PC-3 (cell line): Measurements from ENCODE around the gene RAB33A. TPM values are rescaled to one million over a fixed set of nuclear protein-coding genes. Genes with fewer than 3 reads are reported as not detected.

Source experiments
- ATAC-seq: fragments of 200-7000 bp; cut with Tn5 transposase; 2 replicates; pipeline ENCODE4 v1.9.1; 2020; ENCODE audit warnings: mild to moderate bottlenecking, moderate library complexity
- BruUV-seq: library from RNA; stranded (reverse); fragments of 400-500 nt; replicated peaks from 2 replicates; lab custom pipeline; 2021; lab: Mats Ljungman, UMichigan
- CTCF ChIA-PET: fragments of 300-600 bp; sonication (Branson Sonifier 250); formaldehyde crosslinking; loops from one replicate; lab custom pipeline; 2022; ENCODE audit warnings: antibody characterized with exemption; lab: Charles Lee
- POLR2A ChIA-PET: fragments of 300-600 bp; sonication (Branson Sonifier 250); formaldehyde crosslinking; loops from one replicate; lab custom pipeline; 2022; ENCODE audit warnings: antibody characterized with exemption; ENCODE audit not compliant: unreplicated experiment; lab: Charles Lee
- DNase-seq: peaks from one replicate; pipeline ENCODE4 v3.0.0-alpha.2; 2015
- H2AFZ ChIP-seq: fragments of 300-600 bp; sonication (generic); 2 replicates; pipeline ENCODE4 v1.6.0; 2016; ENCODE audit warnings: antibody characterized with exemption, low read length
- H3F3A ChIP-seq: fragments of 300-600 bp; sonication (generic); one replicate; pipeline ENCODE4 v1.6.0; 2017; ENCODE audit warnings: antibody characterized with exemption, low read length, control low read depth, mild to moderate bottlenecking; ENCODE audit not compliant: unreplicated experiment
- H3K27ac ChIP-seq: fragments of 300-600 bp; sonication (generic); 2 replicates; pipeline ENCODE4 v1.5.1; 2016; ENCODE audit warnings: mild to moderate bottlenecking, low read length
- H3K27me3 ChIP-seq: fragments of 300-600 bp; sonication (generic); 2 replicates; pipeline ENCODE4 v1.6.1; 2016; ENCODE audit warnings: low read length, mixed read lengths
- H3K36me3 ChIP-seq: fragments of 300-600 bp; sonication (generic); 2 replicates; pipeline ENCODE4 v1.6.1; 2016; ENCODE audit warnings: low read depth, mixed run types, low read length, mixed read lengths
- H3K4me1 ChIP-seq: fragments of 300-600 bp; sonication (generic); 2 replicates; pipeline ENCODE4 v1.5.1; 2016; ENCODE audit warnings: low read length; ENCODE audit not compliant: insufficient read depth
- H3K4me2 ChIP-seq: fragments of 300-600 bp; sonication (generic); 2 replicates; pipeline ENCODE4 v1.6.0; 2016; ENCODE audit warnings: low read length
- H3K4me3 ChIP-seq: fragments of 300-600 bp; sonication (generic); 2 replicates; pipeline ENCODE4 v1.5.1; 2016; ENCODE audit warnings: mild to moderate bottlenecking, low read length, mixed read lengths
- H3K79me2 ChIP-seq: fragments of 300-600 bp; sonication (generic); 2 replicates; pipeline ENCODE4 v1.6.1; 2017; ENCODE audit warnings: low read length, mixed read lengths
- H3K9ac ChIP-seq: fragments of 300-600 bp; sonication (generic); 2 replicates; pipeline ENCODE4 v1.6.0; 2016; ENCODE audit warnings: mild to moderate bottlenecking, low read length
- H3K9me2 ChIP-seq: fragments of 300-600 bp; sonication (generic); replicated peaks from 2 replicates; pipeline ENCODE4 v1.6.1; 2016; ENCODE audit warnings: mixed run types, low read length, mixed read lengths
- H3K9me3 ChIP-seq: fragments of 300-600 bp; sonication (generic); 2 replicates; pipeline ENCODE4 v1.6.1; 2016; ENCODE audit warnings: low read length, mixed read lengths
- H4K20me1 ChIP-seq: fragments of 300-600 bp; sonication (generic); 2 replicates; pipeline ENCODE4 v1.6.1; 2016; ENCODE audit warnings: low read length, mixed read lengths
- CTCF ChIP-seq: fragments of 300-600 bp; sonication (generic); conservative IDR thresholded peaks from 2 replicates; pipeline ENCODE4 v1.5.1; 2017; ENCODE audit warnings: antibody characterized with exemption, low read depth, mild to moderate bottlenecking, low read length
- EZH2 ChIP-seq: fragments of 300-600 bp; sonication (generic); IDR thresholded peaks from one replicate; pipeline ENCODE4 v1.6.1; 2017; ENCODE audit warnings: antibody characterized with exemption, mild to moderate bottlenecking, low read length; ENCODE audit not compliant: unreplicated experiment
- EZH2phosphoT487 ChIP-seq: fragments of 300-600 bp; sonication (generic); IDR thresholded peaks from 2 replicates; pipeline ENCODE4 v1.6.1; 2018; ENCODE audit warnings: mild to moderate bottlenecking, antibody characterized with exemption, low read length, borderline replicate concordance
- intact Hi-C: fragments of 100-400 bp; cut with micrococcal nuclease; formaldehyde crosslinking; loops from 2 replicates; pipeline ENCODE4 v1.9.0; 2023
- total RNA-seq: library from RNA; depleted of rRNA; stranded (reverse); fragments of >200 nt; gene quantifications from 2 replicates; pipeline ENCODE4 v1.2.3, GENCODE V29; 2014

RAB33A gene
- total RNA-seq, 1 experiment from 2014 or later, result not detected

- intact Hi-C loops, result loop anchor here (10.0 kb wide), 1 partner anchor 51 kb away; the partner anchor contains the start of gene ELF4
- DNase-seq (peak; percentile 94), ATAC-seq (peak; percentile 91)
- Histone ChIP-seq H3K9me3 (no peaks in the 10 kb centered on the region), H3K36me3 (no peaks in the 10 kb centered on the region), H3F3A (no peaks in the 10 kb centered on the region), H3K4me1 (peaks cover 14% of the 10 kb centered on the region), H3K4me2 (peak within 1 kb of the TSS; percentile 93), H3K9ac (peak within 1 kb of the TSS; percentile 89), H3K4me3 (peak within 1 kb of the TSS; percentile 77), H2AFZ (peak within 1 kb of the TSS; percentile 92), H3K9me2 (no peaks in the 10 kb centered on the region), H4K20me1 (no peaks in the 10 kb centered on the region), H3K27ac (peak within 1 kb of the TSS; percentile 87), H3K27me3 (no peaks in the 10 kb centered on the region), H3K79me2 (peaks cover 42% of the 10 kb centered on the region)
- TF ChIP-seq EZH2phosphoT487, result no peak
- no peak for TF ChIP-seq EZH2
- no peak for TF ChIP-seq CTCF
- POLR2A ChIA-PET, result interaction anchor here (0.6 kb wide), 1 partner anchor 10 kb away, joined by 3 read pairs; no protein-coding TSS in a partner anchor
- BruUV-seq, result TSS peak; percentile 74
- CTCF ChIA-PET, result interaction anchor here (0.9 kb wide), 1 partner anchor 105 kb away, joined by 4 read pairs; no protein-coding TSS in a partner anchor
These were observed 5.9 kb upstream of the RAB33A start, which contains the start of gene AIFM1 for GRCh38 chrX:130165703-130166502. Gene AIFM1 (minus strand): TSS chrX:130165841. CDS start chrX:130165656, 185 bp downstream.

DNA sequence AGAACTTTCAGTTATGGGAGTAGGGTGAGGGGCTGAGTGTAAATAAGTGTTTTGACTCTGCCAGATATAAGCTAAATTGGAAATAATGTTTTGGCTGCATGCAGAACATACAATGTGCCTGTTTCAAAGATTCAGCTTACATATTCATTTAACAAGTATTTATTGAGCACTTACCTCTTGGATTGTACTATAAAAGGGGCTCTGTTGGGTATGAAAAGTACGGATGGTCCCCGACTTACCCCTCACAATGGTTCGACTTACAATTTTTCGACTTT is 5.3 kb upstream of the RAB33A start:
- intact Hi-C loops, result loop anchor here (10.0 kb wide), 1 partner anchor 52 kb away; the partner anchor contains the start of gene ELF4
- no peaks in the 10 kb centered on the region for H4K20me1 ChIP-seq
- CTCF ChIA-PET, result no interaction called here

More for the DNA sequence above, 5.3 kb upstream of the RAB33A start:
- peak overlapping the region; percentile 87 for H3K27ac ChIP-seq
- H3K9me2 ChIP-seq, result no peaks in the 10 kb centered on the region
- peak overlapping the region; percentile 93 for H3K4me2 ChIP-seq
- peaks cover 38% of the 10 kb centered on the region for H3K79me2 ChIP-seq
- H3F3A ChIP-seq, result no peaks in the 10 kb centered on the region
- H3K4me3 ChIP-seq, result peak overlapping the region; percentile 77
- H3K9me3 ChIP-seq, result no peaks in the 10 kb centered on the region
- peaks cover 14% of the 10 kb centered on the region for H3K4me1 ChIP-seq
- H2AFZ ChIP-seq, result peak overlapping the region; percentile 89
- POLR2A ChIA-PET, result no interaction called here
- ATAC-seq (no peak), DNase-seq (no peak)
- BruUV-seq, result no TSS peak
- H3K36me3 ChIP-seq, result no peaks in the 10 kb centered on the region
- TF ChIP-seq EZH2phosphoT487, result no peak
- TF ChIP-seq EZH2, result no peak
- TF ChIP-seq CTCF, result no peak
- H3K9ac ChIP-seq, result peak overlapping the region; percentile 89
- no peaks in the 10 kb centered on the region for H3K27me3 ChIP-seq
